ENCODE data around the gene NT5E.

NT5E gene

GRCh38 chr6:85453490-85453889, 3.6 kb downstream of the NT5E start:
- Histone ChIP-seq H3K4me1 (ENCODE audit: control insufficient read depth, insufficient read depth, low read length) (peaks cover 34% of the 10 kb centered on the region), H3K9ac (ENCODE audit: low read length) (no peak overlapping the region), H3K9me3 (ENCODE audit: control insufficient read depth, low read length) (no peaks in the 10 kb centered on the region), H3K27me3 (ENCODE audit: control insufficient read depth, insufficient read depth, low read length) (peaks cover 12% of the 10 kb centered on the region), H3K4me3 (ENCODE audit: low read length) (no peak overlapping the region), H3K36me3 (ENCODE audit: control insufficient read depth, insufficient read depth, low read length) (no peaks in the 10 kb centered on the region)

GRCh38 chr6:85455471-85456026, 5.7 kb downstream of the NT5E start:
- no peak overlapping the region for H3K9ac ChIP-seq (ENCODE audit: low read length)

GRCh38 chr6:85456782-85457181, 6.9 kb downstream of the NT5E start:
- H3K27me3 ChIP-seq (ENCODE audit: control insufficient read depth, insufficient read depth, low read length), result peaks cover 5% of the 10 kb centered on the region

More at GRCh38 chr6:85455471-85456026, 5.7 kb downstream of the NT5E start:
- Histone ChIP-seq H3K27me3 (ENCODE audit: control insufficient read depth, insufficient read depth, low read length) (peaks cover 4% of the 10 kb centered on the region), H3K4me3 (ENCODE audit: low read length) (no peak overlapping the region), H3K36me3 (ENCODE audit: control insufficient read depth, insufficient read depth, low read length) (no peaks in the 10 kb centered on the region), H3K9me3 (ENCODE audit: control insufficient read depth, low read length) (no peaks in the 10 kb centered on the region), H3K4me1 (ENCODE audit: control insufficient read depth, insufficient read depth, low read length) (peaks cover 26% of the 10 kb centered on the region)

GRCh38 chr6:85458184-85458583, 8.3 kb downstream of the NT5E start:
- Histone ChIP-seq H3K4me3 (ENCODE audit: low read length) (no peak overlapping the region), H3K4me1 (ENCODE audit: control insufficient read depth, insufficient read depth, low read length) (peaks cover 19% of the 10 kb centered on the region), H3K27me3 (ENCODE audit: control insufficient read depth, insufficient read depth, low read length) (peaks cover 7% of the 10 kb centered on the region), H3K9me3 (ENCODE audit: control insufficient read depth, low read length) (no peaks in the 10 kb centered on the region), H3K9ac (ENCODE audit: low read length) (no peak overlapping the region), H3K36me3 (ENCODE audit: control insufficient read depth, insufficient read depth, low read length) (no peaks in the 10 kb centered on the region)

More at GRCh38 chr6:85456782-85457181, 6.9 kb downstream of the NT5E start:
- no peaks in the 10 kb centered on the region for H3K9me3 ChIP-seq (ENCODE audit: control insufficient read depth, low read length)
- no peaks in the 10 kb centered on the region for H3K36me3 ChIP-seq (ENCODE audit: control insufficient read depth, insufficient read depth, low read length)
- peaks cover 26% of the 10 kb centered on the region for H3K4me1 ChIP-seq (ENCODE audit: control insufficient read depth, insufficient read depth, low read length)
- H3K4me3 ChIP-seq (ENCODE audit: low read length), result no peak overlapping the region
- no peak overlapping the region for H3K9ac ChIP-seq (ENCODE audit: low read length)

GRCh38 chr6:85458782-85459181, 8.9 kb downstream of the NT5E start:
- no peak overlapping the region for H3K9ac ChIP-seq (ENCODE audit: low read length)
- peaks cover 17% of the 10 kb centered on the region for H3K4me1 ChIP-seq (ENCODE audit: control insufficient read depth, insufficient read depth, low read length)
- no peaks in the 10 kb centered on the region for H3K36me3 ChIP-seq (ENCODE audit: control insufficient read depth, insufficient read depth, low read length)
- H3K9me3 ChIP-seq (ENCODE audit: control insufficient read depth, low read length), result no peaks in the 10 kb centered on the region
- H3K4me3 ChIP-seq (ENCODE audit: low read length), result no peak overlapping the region
- peaks cover 7% of the 10 kb centered on the region for H3K27me3 ChIP-seq (ENCODE audit: control insufficient read depth, insufficient read depth, low read length)

GRCh38 chr6:85459224-85459901, 9.5 kb downstream of the NT5E start:
- Histone ChIP-seq H3K9me3 (ENCODE audit: control insufficient read depth, low read length) (no peaks in the 10 kb centered on the region), H3K9ac (ENCODE audit: low read length) (no peak overlapping the region), H3K27me3 (ENCODE audit: control insufficient read depth, insufficient read depth, low read length) (peaks cover 7% of the 10 kb centered on the region), H3K36me3 (ENCODE audit: control insufficient read depth, insufficient read depth, low read length) (no peaks in the 10 kb centered on the region), H3K4me1 (ENCODE audit: control insufficient read depth, insufficient read depth, low read length) (peaks cover 17% of the 10 kb centered on the region), H3K4me3 (ENCODE audit: low read length) (no peak overlapping the region)

- Histone ChIP-seq H3K9ac (ENCODE audit: low read length) (no peak overlapping the region), H3K9me3 (ENCODE audit: control insufficient read depth, low read length) (no peaks in the 10 kb centered on the region), H3K4me3 (ENCODE audit: low read length) (no peak overlapping the region), H3K27me3 (ENCODE audit: control insufficient read depth, insufficient read depth, low read length) (peaks cover 3% of the 10 kb centered on the region), H3K4me1 (ENCODE audit: control insufficient read depth, insufficient read depth, low read length) (peaks cover 17% of the 10 kb centered on the region), H3K36me3 (ENCODE audit: control insufficient read depth, insufficient read depth, low read length) (no peaks in the 10 kb centered on the region)
Measured at GRCh38 chr6:85460154-85460920, 10.5 kb downstream of the NT5E start.

GRCh38 chr6:85460921-85461797, 11.3 kb downstream of the NT5E start:
- H3K27me3 ChIP-seq (ENCODE audit: control insufficient read depth, insufficient read depth, low read length), result peaks cover 3% of the 10 kb centered on the region
- peaks cover 17% of the 10 kb centered on the region for H3K4me1 ChIP-seq (ENCODE audit: control insufficient read depth, insufficient read depth, low read length)
- H3K9me3 ChIP-seq (ENCODE audit: control insufficient read depth, low read length), result no peaks in the 10 kb centered on the region
- no peak overlapping the region for H3K4me3 ChIP-seq (ENCODE audit: low read length)
- no peaks in the 10 kb centered on the region for H3K36me3 ChIP-seq (ENCODE audit: control insufficient read depth, insufficient read depth, low read length)
- no peak overlapping the region for H3K9ac ChIP-seq (ENCODE audit: low read length)

GRCh38 chr6:85461798-85462170, 11.9 kb downstream of the NT5E start:
- no peak overlapping the region for H3K9ac ChIP-seq (ENCODE audit: low read length)
- H3K36me3 ChIP-seq (ENCODE audit: control insufficient read depth, insufficient read depth, low read length), result no peaks in the 10 kb centered on the region
- H3K27me3 ChIP-seq (ENCODE audit: control insufficient read depth, insufficient read depth, low read length), result peaks cover 3% of the 10 kb centered on the region
- H3K4me1 ChIP-seq (ENCODE audit: control insufficient read depth, insufficient read depth, low read length), result peaks cover 17% of the 10 kb centered on the region
- no peaks in the 10 kb centered on the region for H3K9me3 ChIP-seq (ENCODE audit: control insufficient read depth, low read length)
- no peak overlapping the region for H3K4me3 ChIP-seq (ENCODE audit: low read length)

GRCh38 chr6:85462673-85463072, 12.8 kb downstream of the NT5E start:
- H3K27me3 ChIP-seq (ENCODE audit: control insufficient read depth, insufficient read depth, low read length), result peaks cover 3% of the 10 kb centered on the region
- no peaks in the 10 kb centered on the region for H3K36me3 ChIP-seq (ENCODE audit: control insufficient read depth, insufficient read depth, low read length)
- H3K4me1 ChIP-seq (ENCODE audit: control insufficient read depth, insufficient read depth, low read length), result peaks cover 17% of the 10 kb centered on the region
- H3K4me3 ChIP-seq (ENCODE audit: low read length), result no peak overlapping the region
- no peaks in the 10 kb centered on the region for H3K9me3 ChIP-seq (ENCODE audit: control insufficient read depth, low read length)
- H3K9ac ChIP-seq (ENCODE audit: low read length), result no peak overlapping the region

- H3K36me3 ChIP-seq (ENCODE audit: control insufficient read depth, insufficient read depth, low read length), result no peaks in the 10 kb centered on the region
- H3K4me1 ChIP-seq (ENCODE audit: control insufficient read depth, insufficient read depth, low read length), result peaks cover 17% of the 10 kb centered on the region
- H3K9me3 ChIP-seq (ENCODE audit: control insufficient read depth, low read length), result no peaks in the 10 kb centered on the region
- no peak overlapping the region for H3K4me3 ChIP-seq (ENCODE audit: low read length)
- no peak overlapping the region for H3K9ac ChIP-seq (ENCODE audit: low read length)
- H3K27me3 ChIP-seq (ENCODE audit: control insufficient read depth, insufficient read depth, low read length), result peaks cover 3% of the 10 kb centered on the region
Measured at GRCh38 chr6:85463621-85464259, 13.9 kb downstream of the NT5E start.
